ENCODE results near the gene SAXO1.

SAXO1 gene

GRCh38 chr9:18909140-18910018 is 123.6 kb downstream of the SAXO1 start:
- no peak for DNase-seq

- DNase-seq: no peak
These were observed 124.9 kb downstream of the SAXO1 start for GRCh38 chr9:18907927-18908625.

GRCh38 chr9:18906656-18907395 is 126.2 kb downstream of the SAXO1 start:
- DNase-seq: no peak

GRCh38 chr9:18905883-18906629 is 127.0 kb downstream of the SAXO1 start:
- DNase-seq: no peak

- DNase-seq: no peak
These were observed 127.8 kb downstream of the SAXO1 start for GRCh38 chr9:18905028-18905882.

- no peak for DNase-seq
These were observed 129.6 kb downstream of the SAXO1 start for GRCh38 chr9:18903450-18903849.

GRCh38 chr9:18896531-18897179 is 136.4 kb downstream of the SAXO1 start:
- DNase-seq: no peak

- no peak for DNase-seq
These were observed 137.0 kb downstream of the SAXO1 start for GRCh38 chr9:18896004-18896403.

GRCh38 chr9:18893491-18893890 is 139.5 kb downstream of the SAXO1 start:
- no peak for DNase-seq

GRCh38 chr9:18893046-18893445 is 140.0 kb downstream of the SAXO1 start:
- DNase-seq: no peak

GRCh38 chr9:18891946-18892670 is 140.9 kb downstream of the SAXO1 start:
- DNase-seq: no peak

GRCh38 chr9:18890372-18890771 is 142.6 kb downstream of the SAXO1 start:
- DNase-seq: no peak

GRCh38 chr9:18889550-18889949 is 143.5 kb downstream of the SAXO1 start:
- no peak for DNase-seq

GRCh38 chr9:18888290-18888689 is 144.7 kb downstream of the SAXO1 start:
- no peak for DNase-seq

GRCh38 chr9:18887546-18887945 is 145.5 kb downstream of the SAXO1 start:
- no peak for DNase-seq

- DNase-seq: no peak
These were observed 151.3 kb downstream of the SAXO1 start for GRCh38 chr9:18881758-18882157.

GRCh38 chr9:18877984-18878383 is 155.0 kb downstream of the SAXO1 start:
- no peak for DNase-seq
